Type B pancreatic cell (in vitro differentiated cells): ENCODE results near the gene EAF2. TPM values are rescaled to one million over a fixed set of nuclear protein-coding genes. Genes with fewer than 3 reads are reported as not detected.
A peak's percentile ranks its signal among the peaks of the same experiment; 100 is the strongest.

Source experiments
- DNase-seq: peaks from one replicate; pipeline ENCODE4 v3.0.0; 2021; ENCODE audit warnings: mixed read lengths; ENCODE audit not compliant: unreplicated experiment; ENCODE audit errors: extremely low spot score
- H3K27ac Mint-ChIP-seq: 2 replicates; pipeline ENCODE4 v1.8.0; 2021; ENCODE audit warnings: mild to moderate bottlenecking, mixed read lengths
- H3K27me3 Mint-ChIP-seq: 2 replicates; pipeline ENCODE4 v1.8.0; 2021; ENCODE audit warnings: mixed read lengths
- H3K36me3 Mint-ChIP-seq: 2 replicates; pipeline ENCODE4 v1.8.0; 2021; ENCODE audit warnings: mixed read lengths
- H3K4me1 Mint-ChIP-seq: one replicate; pipeline ENCODE4 v1.8.0; 2021; ENCODE audit warnings: mixed read lengths; ENCODE audit not compliant: unreplicated experiment
- H3K4me3 Mint-ChIP-seq: 2 replicates; pipeline ENCODE4 v1.8.0; 2021; ENCODE audit warnings: mild to moderate bottlenecking, mixed read lengths
- H3K9me3 Mint-ChIP-seq: 2 replicates; pipeline ENCODE4 v1.8.0; 2021; ENCODE audit warnings: mixed read lengths
- total RNA-seq: library from RNA; stranded (reverse); gene quantifications from 2 replicates; pipeline ENCODE4 v1.2.1, GENCODE V29; 2021; ENCODE audit warnings: low replicate concordance
- TF ChIP-seq, protein P1 (sequence below): fragments of 200-600 bp; sonication (generic); conservative IDR thresholded peaks from 2 replicates; pipeline ENCODE4 v1.5.0; 2021; ENCODE audit warnings: antibody characterized with exemption, mild to moderate bottlenecking

Gene EAF2
- total RNA-seq, 1 donor from 2014 or later: 3.7 TPM

DNA sequence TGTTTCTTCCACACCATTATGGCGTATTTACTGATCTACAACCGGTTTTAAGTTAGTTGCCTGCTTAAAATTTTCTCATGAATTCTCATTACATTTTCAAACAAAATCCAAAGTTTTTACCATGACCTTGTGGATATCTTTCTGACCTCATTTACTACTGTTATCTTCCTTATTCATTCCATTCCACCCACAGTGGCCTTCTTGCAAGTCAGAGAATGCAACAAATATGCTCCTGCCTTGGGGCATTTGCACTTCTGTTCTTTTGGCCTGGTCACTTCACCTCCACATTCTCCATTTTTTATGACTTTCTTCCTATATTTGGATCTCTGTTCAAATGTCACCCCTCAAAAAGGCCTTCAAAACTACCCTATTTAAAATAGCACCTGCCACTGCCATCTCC, 50.4 kb downstream of the EAF2 start:
- no peaks in the 10 kb centered on the region for H3K9me3 Mint-ChIP-seq
- H3K36me3 Mint-ChIP-seq: no peaks in the 10 kb centered on the region
- no peaks in the 10 kb centered on the region for H3K4me1 Mint-ChIP-seq
- H3K4me3 Mint-ChIP-seq: no peak overlapping the region
- TF ChIP-seq, protein P1, sequence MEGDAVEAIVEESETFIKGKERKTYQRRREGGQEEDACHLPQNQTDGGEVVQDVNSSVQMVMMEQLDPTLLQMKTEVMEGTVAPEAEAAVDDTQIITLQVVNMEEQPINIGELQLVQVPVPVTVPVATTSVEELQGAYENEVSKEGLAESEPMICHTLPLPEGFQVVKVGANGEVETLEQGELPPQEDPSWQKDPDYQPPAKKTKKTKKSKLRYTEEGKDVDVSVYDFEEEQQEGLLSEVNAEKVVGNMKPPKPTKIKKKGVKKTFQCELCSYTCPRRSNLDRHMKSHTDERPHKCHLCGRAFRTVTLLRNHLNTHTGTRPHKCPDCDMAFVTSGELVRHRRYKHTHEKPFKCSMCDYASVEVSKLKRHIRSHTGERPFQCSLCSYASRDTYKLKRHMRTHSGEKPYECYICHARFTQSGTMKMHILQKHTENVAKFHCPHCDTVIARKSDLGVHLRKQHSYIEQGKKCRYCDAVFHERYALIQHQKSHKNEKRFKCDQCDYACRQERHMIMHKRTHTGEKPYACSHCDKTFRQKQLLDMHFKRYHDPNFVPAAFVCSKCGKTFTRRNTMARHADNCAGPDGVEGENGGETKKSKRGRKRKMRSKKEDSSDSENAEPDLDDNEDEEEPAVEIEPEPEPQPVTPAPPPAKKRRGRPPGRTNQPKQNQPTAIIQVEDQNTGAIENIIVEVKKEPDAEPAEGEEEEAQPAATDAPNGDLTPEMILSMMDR: no peak
- H3K27me3 Mint-ChIP-seq: no peaks in the 10 kb centered on the region
- DNase-seq: no peak
- H3K27ac Mint-ChIP-seq: no peak overlapping the region

DNA sequence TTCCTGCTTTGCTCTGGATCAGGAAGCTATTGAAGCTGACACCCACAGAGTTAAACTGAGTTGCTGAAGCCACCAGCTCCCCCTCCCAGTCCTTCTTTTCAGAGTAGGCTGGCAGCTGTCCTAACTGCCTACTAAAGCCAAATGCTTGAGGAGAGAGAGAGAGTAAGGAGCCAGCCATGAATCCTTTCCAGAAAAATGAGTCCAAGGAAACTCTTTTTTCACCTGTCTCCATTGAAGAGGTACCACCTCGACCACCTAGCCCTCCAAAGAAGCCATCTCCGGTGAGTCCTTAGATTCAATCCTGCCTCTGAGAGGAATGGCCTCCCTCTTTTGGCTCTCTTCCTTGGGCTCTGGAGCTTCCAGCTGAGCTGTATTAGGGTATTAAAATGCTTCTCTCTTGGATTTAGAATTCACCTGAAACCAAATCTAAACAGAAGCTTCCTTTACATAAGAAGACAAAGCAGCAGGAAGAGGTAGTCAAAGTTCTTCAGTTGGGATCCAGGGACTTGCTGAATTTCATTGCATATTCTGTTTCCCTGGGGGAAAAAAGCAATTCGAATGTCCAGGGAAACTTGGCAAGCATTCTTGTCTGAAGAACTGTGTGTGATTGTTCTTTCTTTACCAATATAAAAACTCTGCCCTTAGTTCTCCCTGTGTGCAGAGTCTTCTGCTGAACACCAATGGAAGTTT, 59.4 kb downstream of the EAF2 start, which contains the start of gene SLC15A2:
Gene SLC15A2 (plus strand): TSS at position 101 of the 690 bp plus-strand sequence. CDS start 76 bp downstream, at position 177.
- no peak within 1 kb of the TSS for H3K27ac Mint-ChIP-seq

DNA sequence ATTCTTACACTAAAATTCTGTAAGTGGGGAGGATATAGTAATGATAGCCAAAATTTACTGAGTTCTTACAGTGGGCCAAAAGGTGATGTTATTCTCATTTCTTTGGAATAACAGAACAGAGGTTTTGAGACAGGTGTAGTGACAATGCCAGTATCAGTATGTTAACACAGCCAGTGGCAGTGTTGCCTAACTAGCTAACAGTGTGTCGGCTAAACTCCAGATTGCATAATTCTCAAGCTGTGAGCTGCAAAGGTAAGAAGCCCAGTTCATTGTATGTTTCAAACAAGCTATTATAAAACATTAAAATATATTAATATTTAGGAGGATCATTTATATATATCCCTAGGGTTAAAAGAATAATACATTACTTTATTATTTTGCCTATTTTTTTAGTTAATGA, 60.1 kb downstream of the EAF2 start:
- Mint-ChIP-seq H3K4me3 (peak overlapping the region; percentile 59), H3K27me3 (no peaks in the 10 kb centered on the region), H3K9me3 (no peaks in the 10 kb centered on the region), H3K36me3 (no peaks in the 10 kb centered on the region), H3K4me1 (peaks cover 10% of the 10 kb centered on the region), H3K27ac (no peak overlapping the region)
- no peak for DNase-seq
- TF ChIP-seq, protein P1: no peak

More for the DNA sequence above, 59.4 kb downstream of the EAF2 start, which contains the start of gene SLC15A2:
- Mint-ChIP-seq H3K9me3 (no peaks in the 10 kb centered on the region), H3K36me3 (no peaks in the 10 kb centered on the region), H3K27me3 (no peaks in the 10 kb centered on the region), H3K4me1 (peaks cover 10% of the 10 kb centered on the region), H3K4me3 (peak within 1 kb of the TSS; percentile 59)
- no peak for DNase-seq
- TF ChIP-seq, protein P1: no peak

DNA sequence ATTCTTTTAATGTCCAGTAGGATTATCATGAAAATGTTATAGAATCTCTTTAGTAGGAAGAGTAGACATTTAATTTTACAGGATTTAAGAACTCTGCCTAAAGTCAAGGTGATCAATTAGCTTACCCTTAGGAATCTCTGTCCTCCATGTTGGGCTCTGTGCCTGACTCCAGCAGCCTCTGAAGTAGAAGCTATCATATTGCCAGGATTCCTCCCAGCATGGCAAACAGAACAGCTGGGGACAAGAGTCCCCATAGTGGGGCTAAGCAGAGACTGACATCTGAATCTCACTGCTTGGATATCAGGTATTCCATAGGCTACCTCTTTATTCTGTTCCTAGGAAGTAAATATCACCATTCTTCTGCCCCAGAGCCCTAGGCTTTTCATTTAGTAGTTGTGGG, 60.7 kb downstream of the EAF2 start:
- H3K9me3 Mint-ChIP-seq: no peaks in the 10 kb centered on the region
- H3K27ac Mint-ChIP-seq: no peak overlapping the region
- H3K27me3 Mint-ChIP-seq: no peaks in the 10 kb centered on the region
- no peak for DNase-seq
- H3K4me1 Mint-ChIP-seq: peaks cover 10% of the 10 kb centered on the region
- TF ChIP-seq, protein P1: no peak
- H3K4me3 Mint-ChIP-seq: no peak overlapping the region
- no peaks in the 10 kb centered on the region for H3K36me3 Mint-ChIP-seq

DNA sequence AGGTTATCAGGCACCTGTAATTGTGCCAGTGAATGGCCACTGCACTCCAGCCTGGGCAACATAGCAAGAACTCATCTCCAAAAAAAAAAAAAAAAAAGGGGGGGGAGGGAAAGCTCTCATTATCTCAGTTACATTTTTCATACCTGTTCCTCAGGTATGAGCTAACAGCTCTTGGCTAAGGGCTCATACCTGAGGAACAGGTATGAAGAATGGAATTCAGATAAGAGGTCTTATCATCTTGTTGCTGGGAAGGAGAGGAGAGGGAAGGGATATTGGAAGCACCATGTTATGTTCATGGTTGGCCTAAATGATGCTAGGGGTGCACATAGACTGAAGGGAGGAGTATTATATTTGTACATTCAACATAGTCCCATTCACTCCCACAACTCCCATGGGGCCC, 61.8 kb downstream of the EAF2 start:
- Mint-ChIP-seq H3K27ac (peak overlapping the region; percentile 92), H3K27me3 (no peaks in the 10 kb centered on the region), H3K9me3 (no peaks in the 10 kb centered on the region), H3K4me3 (peak overlapping the region; percentile 72), H3K36me3 (no peaks in the 10 kb centered on the region), H3K4me1 (peaks cover 10% of the 10 kb centered on the region)
- no peak for DNase-seq
- TF ChIP-seq, protein P1: no peak
